ENCODE results near the gene OR11L1.

Gene OR11L1

GRCh38 chr1:247829656-247830055 lies 12.0 kb downstream of the OR11L1 start:
- no peak overlapping the region for H3K27ac ChIP-seq
- H3K4me3 ChIP-seq = no peak overlapping the region
- no peaks in the 10 kb centered on the region for H4K20me1 ChIP-seq
- no peak overlapping the region for H3K9ac ChIP-seq
- no peak overlapping the region for H3K4me2 ChIP-seq
- H3K9me3 ChIP-seq (replicated peaks in 1 of 11) = no peaks in the 10 kb centered on the region
- H3K36me3 ChIP-seq = no peaks in the 10 kb centered on the region
- H3K4me1 ChIP-seq = no peaks in the 10 kb centered on the region
- TF ChIP-seq Cebpa-rat (IDR thresholded peaks at IDR 0.05) = no peak
- no peaks in the 10 kb centered on the region for H3K27me3 ChIP-seq

DNA sequence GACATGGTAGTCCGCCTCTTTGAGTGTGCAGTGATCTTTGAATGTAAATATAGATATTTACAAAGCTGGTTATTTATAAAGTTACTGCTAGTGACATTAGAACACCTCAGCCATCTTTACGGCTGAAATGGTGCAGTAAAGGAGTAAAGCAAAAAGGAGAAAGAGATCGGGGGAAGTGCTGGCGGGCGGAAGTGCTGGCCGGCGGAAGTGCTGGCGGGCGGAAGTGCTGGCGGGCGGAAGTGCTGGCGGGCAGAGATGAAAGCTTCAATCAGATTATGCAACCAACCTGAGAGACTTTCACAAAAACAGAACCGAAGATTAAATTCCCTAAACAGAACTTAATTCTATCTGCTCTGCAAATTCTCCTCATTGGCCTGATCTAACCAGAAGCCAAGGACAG lies 16.3 kb downstream of the OR11L1 start:
- no peak overlapping the region for H3K4me2 ChIP-seq
- H3K27ac ChIP-seq = no peak overlapping the region
- no peaks in the 10 kb centered on the region for H4K20me1 ChIP-seq
- no peak overlapping the region for H3K9ac ChIP-seq
- H3K27me3 ChIP-seq = no peaks in the 10 kb centered on the region
- H3K4me3 ChIP-seq = no peak overlapping the region
- H3K9me3 ChIP-seq (replicated peaks in 1 of 11) = no peaks in the 10 kb centered on the region
- TF ChIP-seq Cebpa-rat (IDR thresholded peaks at IDR 0.05) = no peak
- H3K4me1 ChIP-seq = no peaks in the 10 kb centered on the region
- no peaks in the 10 kb centered on the region for H3K36me3 ChIP-seq

GRCh38 chr1:247824023-247824422 lies 17.7 kb downstream of the OR11L1 start, which contains the start of gene OR14A16:
Gene OR14A16, minus strand, starts transcription at chr1:247824119. Its CDS starts 8,390 bp downstream, at chr1:247815729.
- Histone ChIP-seq H3K27ac (no peak within 1 kb of the TSS), H3K4me1 (no peaks in the 10 kb centered on the region), H3K9me3 (replicated peaks in 1 of 11) (no peaks in the 10 kb centered on the region), H3K4me3 (no peak within 1 kb of the TSS), H4K20me1 (no peaks in the 10 kb centered on the region), H3K27me3 (no peaks in the 10 kb centered on the region), H3K9ac (no peak within 1 kb of the TSS), H3K4me2 (no peak within 1 kb of the TSS), H3K36me3 (no peaks in the 10 kb centered on the region)
- no peak for TF ChIP-seq Cebpa-rat (IDR thresholded peaks at IDR 0.05)

- TF ChIP-seq Cebpa-rat (IDR thresholded peaks at IDR 0.05) = no peak
- Histone ChIP-seq H3K27me3 (no peaks in the 10 kb centered on the region), H3K36me3 (no peaks in the 10 kb centered on the region), H3K9me3 (replicated peaks in 1 of 11) (no peaks in the 10 kb centered on the region), H4K20me1 (no peaks in the 10 kb centered on the region), H3K4me1 (no peaks in the 10 kb centered on the region), H3K27ac (no peak overlapping the region), H3K9ac (no peak overlapping the region), H3K4me3 (no peak overlapping the region), H3K4me2 (no peak overlapping the region)
These were observed 19.6 kb downstream of the OR11L1 start for GRCh38 chr1:247822060-247822459.

GRCh38 chr1:247812637-247813036 lies 29.1 kb downstream of the OR11L1 start:
- Histone ChIP-seq H3K36me3 (no peaks in the 10 kb centered on the region), H3K4me3 (no peak overlapping the region), H3K27ac (no peak overlapping the region), H4K20me1 (no peaks in the 10 kb centered on the region), H3K4me1 (no peaks in the 10 kb centered on the region), H3K27me3 (no peaks in the 10 kb centered on the region), H3K9me3 (replicated peaks in 1 of 11) (no peaks in the 10 kb centered on the region), H3K9ac (no peak overlapping the region), H3K4me2 (no peak overlapping the region)
- TF ChIP-seq Cebpa-rat (IDR thresholded peaks at IDR 0.05) = no peak

- Histone ChIP-seq H3K27me3 (no peaks in the 10 kb centered on the region), H3K4me3 (no peak overlapping the region), H3K4me2 (no peak overlapping the region), H3K9ac (no peak overlapping the region), H3K36me3 (no peaks in the 10 kb centered on the region), H4K20me1 (no peaks in the 10 kb centered on the region), H3K4me1 (no peaks in the 10 kb centered on the region), H3K27ac (no peak overlapping the region), H3K9me3 (replicated peaks in 1 of 11) (peaks cover 15 to 24% (median 21%) of the 10 kb centered on the region in 11 experiments)
- TF ChIP-seq Cebpa-rat (IDR thresholded peaks at IDR 0.05) = no peak
These were observed 44.2 kb downstream of the OR11L1 start for GRCh38 chr1:247797518-247797917.

All from BLaER1 treated with 17β-estradiol and CSF1 and Interleukin-3, amounts not matched to agents 10 nM and 100 nM (cell line).